Neural crest cell (in vitro differentiated cells): Measurements from ENCODE around the gene BNIP2. TPM values are rescaled to one million over a fixed set of nuclear protein-coding genes. Genes with fewer than 3 reads are reported as not detected.

ENCODE experiments used
- DNase-seq: peaks from one replicate; pipeline ENCODE4 v3.0.0; 2021; ENCODE audit warnings: low read depth, mixed read lengths, low spot score
- H3K27ac Mint-ChIP-seq: one replicate; pipeline ENCODE4 v1.8.0; 2021; ENCODE audit warnings: mild to moderate bottlenecking, mixed read lengths; ENCODE audit not compliant: unreplicated experiment
- H3K27me3 Mint-ChIP-seq: 2 replicates; pipeline ENCODE4 v1.8.0; 2021; ENCODE audit warnings: low read depth, mild to moderate bottlenecking, mixed read lengths
- H3K36me3 Mint-ChIP-seq: 2 replicates; pipeline ENCODE4 v1.8.0; 2021; ENCODE audit warnings: low read depth, mild to moderate bottlenecking, mixed read lengths
- H3K4me1 Mint-ChIP-seq: 2 replicates; pipeline ENCODE4 v1.8.0; 2021; ENCODE audit warnings: mixed read lengths
- H3K4me3 Mint-ChIP-seq: one replicate; pipeline ENCODE4 v1.8.0; 2021; ENCODE audit warnings: mild to moderate bottlenecking, mixed read lengths
- H3K9me3 Mint-ChIP-seq: 2 replicates; pipeline ENCODE4 v1.8.0; 2021; ENCODE audit warnings: mixed read lengths
- total RNA-seq: library from RNA; stranded (reverse); gene quantifications from 2 replicates; pipeline ENCODE4 v1.2.1, GENCODE V29; 2021
- TF ChIP-seq, protein P1 (sequence below): fragments of 200-600 bp; sonication (generic); conservative IDR thresholded peaks from 2 replicates; pipeline ENCODE4 v1.5.0; 2021; ENCODE audit warnings: antibody characterized with exemption, mild to moderate bottlenecking

Gene BNIP2
- total RNA-seq, 1 donor from 2014 or later = 37.5 TPM

DNA sequence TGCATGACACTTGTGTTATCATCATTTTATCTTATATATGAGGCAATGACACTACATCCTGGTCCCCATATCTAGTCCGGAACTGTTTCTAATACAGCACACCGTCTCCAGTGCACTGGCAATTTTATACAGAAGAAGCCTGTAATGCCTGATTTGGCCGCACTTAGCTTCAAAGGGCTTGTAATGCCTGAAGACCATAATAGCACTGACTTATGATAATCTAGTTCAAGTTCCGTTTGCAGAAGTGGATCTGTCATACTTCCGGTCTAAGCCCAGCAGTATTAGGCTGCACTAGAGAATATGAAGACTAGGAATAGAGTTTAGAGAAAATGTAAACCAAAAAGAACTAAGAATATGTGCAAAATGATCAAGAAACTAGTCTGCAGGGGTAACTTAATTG, 1.3 kb downstream of the BNIP2 start:
- Mint-ChIP-seq H3K27ac (peak overlapping the region; percentile 38), H3K4me3 (peak overlapping the region; percentile 99), H3K4me1 (peaks cover 35% of the 10 kb centered on the region), H3K36me3 (no peaks in the 10 kb centered on the region), H3K9me3 (no peaks in the 10 kb centered on the region), H3K27me3 (no peaks in the 10 kb centered on the region)
- no peak for DNase-seq
- TF ChIP-seq, protein P1, sequence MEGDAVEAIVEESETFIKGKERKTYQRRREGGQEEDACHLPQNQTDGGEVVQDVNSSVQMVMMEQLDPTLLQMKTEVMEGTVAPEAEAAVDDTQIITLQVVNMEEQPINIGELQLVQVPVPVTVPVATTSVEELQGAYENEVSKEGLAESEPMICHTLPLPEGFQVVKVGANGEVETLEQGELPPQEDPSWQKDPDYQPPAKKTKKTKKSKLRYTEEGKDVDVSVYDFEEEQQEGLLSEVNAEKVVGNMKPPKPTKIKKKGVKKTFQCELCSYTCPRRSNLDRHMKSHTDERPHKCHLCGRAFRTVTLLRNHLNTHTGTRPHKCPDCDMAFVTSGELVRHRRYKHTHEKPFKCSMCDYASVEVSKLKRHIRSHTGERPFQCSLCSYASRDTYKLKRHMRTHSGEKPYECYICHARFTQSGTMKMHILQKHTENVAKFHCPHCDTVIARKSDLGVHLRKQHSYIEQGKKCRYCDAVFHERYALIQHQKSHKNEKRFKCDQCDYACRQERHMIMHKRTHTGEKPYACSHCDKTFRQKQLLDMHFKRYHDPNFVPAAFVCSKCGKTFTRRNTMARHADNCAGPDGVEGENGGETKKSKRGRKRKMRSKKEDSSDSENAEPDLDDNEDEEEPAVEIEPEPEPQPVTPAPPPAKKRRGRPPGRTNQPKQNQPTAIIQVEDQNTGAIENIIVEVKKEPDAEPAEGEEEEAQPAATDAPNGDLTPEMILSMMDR = no peak

DNA sequence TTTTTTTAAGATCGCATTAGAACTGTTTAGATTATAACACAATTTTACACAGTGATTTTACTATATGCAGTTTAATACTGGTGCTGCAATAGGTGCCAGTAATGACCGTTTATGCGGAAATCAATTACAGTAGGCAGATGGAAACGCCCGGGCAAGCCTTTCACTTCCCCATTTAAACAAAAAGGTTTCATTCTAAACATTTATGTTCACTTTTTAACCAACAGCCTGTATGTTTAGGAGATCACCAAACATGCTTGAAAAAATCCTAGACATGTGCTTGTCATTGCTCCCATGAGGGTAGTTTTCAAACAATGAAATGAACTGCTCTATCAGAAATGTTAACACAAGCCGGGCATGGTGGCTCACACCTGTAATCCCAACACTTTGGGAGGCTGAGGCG, 2.7 kb downstream of the BNIP2 start:
- no peak overlapping the region for H3K27ac Mint-ChIP-seq
- DNase-seq = no peak
- peaks cover 35% of the 10 kb centered on the region for H3K4me1 Mint-ChIP-seq
- TF ChIP-seq, protein P1 = no peak
- H3K4me3 Mint-ChIP-seq = peak overlapping the region; percentile 50
- H3K27me3 Mint-ChIP-seq = no peaks in the 10 kb centered on the region
- H3K36me3 Mint-ChIP-seq = no peaks in the 10 kb centered on the region
- no peaks in the 10 kb centered on the region for H3K9me3 Mint-ChIP-seq

DNA sequence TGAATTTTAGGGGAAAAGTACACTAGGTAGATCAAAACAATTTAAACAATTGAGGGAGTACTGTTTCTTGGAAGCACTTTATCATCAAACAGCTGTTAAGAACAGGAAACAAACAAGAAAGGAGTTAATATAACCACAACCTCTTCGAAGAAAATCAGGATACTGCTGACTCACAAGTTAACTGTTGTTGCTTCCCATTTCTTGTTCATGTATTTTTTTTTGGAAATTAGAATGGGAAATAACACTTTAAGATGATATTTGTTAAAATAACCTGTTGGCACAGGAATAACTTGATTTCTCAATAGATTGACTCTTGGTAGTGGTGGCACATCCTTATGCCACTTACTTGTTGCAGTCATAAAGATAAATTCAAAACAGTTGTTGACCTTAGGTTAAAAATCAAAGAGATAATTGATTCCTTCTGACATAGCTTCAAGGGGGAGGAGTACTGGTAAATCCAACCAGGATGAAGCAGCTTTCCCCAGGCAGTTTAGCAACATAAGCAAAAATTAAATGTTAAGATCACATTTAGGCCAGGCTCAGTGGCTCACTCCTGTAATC, 3.3 kb downstream of the BNIP2 start:
- H3K9me3 Mint-ChIP-seq = no peaks in the 10 kb centered on the region
- H3K4me1 Mint-ChIP-seq = peaks cover 31% of the 10 kb centered on the region
- TF ChIP-seq, protein P1 = no peak
- H3K27ac Mint-ChIP-seq = no peak overlapping the region
- H3K4me3 Mint-ChIP-seq = peak overlapping the region; percentile 50
- no peaks in the 10 kb centered on the region for H3K27me3 Mint-ChIP-seq
- no peak for DNase-seq
- H3K36me3 Mint-ChIP-seq = no peaks in the 10 kb centered on the region

DNA sequence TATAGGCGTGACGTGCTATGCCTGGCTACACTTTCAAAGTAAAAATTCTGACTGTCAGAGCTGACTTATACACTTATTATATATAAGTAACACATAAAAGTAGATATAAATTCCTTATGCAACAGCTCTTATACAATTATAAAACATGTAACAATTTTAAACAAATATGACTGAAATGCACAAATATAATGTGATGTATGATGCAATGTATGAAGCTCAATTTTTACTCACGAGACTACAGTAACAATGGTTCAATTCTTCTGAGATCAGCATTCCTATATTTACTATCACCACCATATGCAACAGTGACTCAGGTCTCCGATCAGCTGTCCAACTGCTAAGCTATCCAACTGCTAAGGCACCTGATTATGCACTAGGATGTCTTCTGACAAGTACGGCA, 8.2 kb downstream of the BNIP2 start:
- Mint-ChIP-seq H3K4me3 (no peak overlapping the region), H3K27me3 (no peaks in the 10 kb centered on the region), H3K4me1 (peaks cover 5% of the 10 kb centered on the region), H3K27ac (no peak overlapping the region), H3K36me3 (peaks cover 3% of the 10 kb centered on the region), H3K9me3 (no peaks in the 10 kb centered on the region)
- TF ChIP-seq, protein P1 = no peak
- DNase-seq = no peak

DNA sequence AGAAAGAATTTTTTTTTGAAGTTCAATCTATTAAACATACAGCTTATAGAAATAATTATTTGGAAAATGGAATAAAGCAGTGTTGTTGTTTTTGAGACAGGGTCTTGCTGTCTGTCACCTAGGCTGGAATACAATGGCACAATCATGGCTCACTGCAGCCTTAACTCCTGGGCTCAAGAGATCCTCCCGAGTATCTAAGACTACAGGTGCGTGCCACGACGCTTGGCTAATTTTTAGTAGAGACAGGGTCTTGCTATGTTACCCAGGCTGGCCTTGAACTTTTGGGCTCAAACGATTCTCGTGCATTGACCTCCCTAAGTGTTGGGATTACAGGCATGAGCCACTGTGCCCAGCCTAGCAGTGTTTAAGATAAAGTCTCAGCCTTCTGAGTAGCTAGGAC, 8.8 kb downstream of the BNIP2 start:
- no peak for DNase-seq
- Mint-ChIP-seq H3K4me1 (peaks cover 1% of the 10 kb centered on the region), H3K36me3 (peaks cover 3% of the 10 kb centered on the region), H3K9me3 (no peaks in the 10 kb centered on the region), H3K4me3 (no peak overlapping the region), H3K27me3 (no peaks in the 10 kb centered on the region), H3K27ac (no peak overlapping the region)
- TF ChIP-seq, protein P1 = no peak
